HEK293 (cell line): ENCODE results near the gene TESK2.
"Not testable (repeated sequence)": the region's sequence is repeated elsewhere in the genome, so short reads cannot be mapped to it uniquely, and the experiment has no call there.

ENCODE experiments used
- CTCF ChIA-PET: fragments of 350-600 bp; formaldehyde crosslinking; extraction: SDS; loops from one replicate; lab custom pipeline; 2021; ENCODE audit warnings: antibody characterized with exemption; lab: Yijun Ruan, JAX
- POLR2A ChIA-PET: fragments of 300-600 bp; formaldehyde crosslinking; extraction: SDS; loops from one replicate; lab custom pipeline; 2020; ENCODE audit warnings: antibody characterized with exemption, inconsistent platforms; lab: Yijun Ruan, JAX
- H3K27ac ChIP-seq: fragments of 200-500 bp; sonication (Bioruptor generic); 2 replicates; pipeline ENCODE4 v1.5.1; 2014; ENCODE audit warnings: low read depth, low read length, control low read depth, inconsistent platforms; ENCODE audit errors: extremely low read depth
- H3K36me3 ChIP-seq, 2 experiments: fragments of 200-500 bp in 1 of 2; sonication (Bioruptor generic) in 1 of 2; 1 replicate in 1 of 2; 2 replicates in 1 of 2; pipeline ENCODE4 v1.5.1; 2014 to 2017; ENCODE audit warnings: inconsistent platforms in 2 of 2, low read length in 2 of 2; ENCODE audit not compliant: control insufficient read depth in 2 of 2, insufficient read depth in 1 of 2
- H3K4me1 ChIP-seq: fragments of 200-500 bp; sonication (Bioruptor generic); 2 replicates; pipeline ENCODE4 v1.5.1; 2014; ENCODE audit warnings: mild to moderate bottlenecking, low read length, inconsistent platforms; ENCODE audit not compliant: control insufficient read depth, insufficient read depth
- H3K4me3 ChIP-seq: 2 replicates; pipeline ENCODE4 v1.5.1; 2011; ENCODE audit warnings: low read depth, mild to moderate bottlenecking, control low read depth, low read length, moderate library complexity
- H3K9me3 ChIP-seq: fragments of 200-500 bp; sonication (Bioruptor generic); 2 replicates; pipeline ENCODE4 v1.5.1; 2014; ENCODE audit warnings: low read depth, low read length, inconsistent platforms; ENCODE audit not compliant: control insufficient read depth, insufficient read depth
- GLI2 ChIP-seq: fragments of 450-650 bp; formaldehyde crosslinking; IDR thresholded peaks from 2 replicates; pipeline ENCODE4; 2017; ENCODE audit warnings: missing biosample characterization, missing genetic modification characterization, low read depth, borderline replicate concordance
- KLF1 ChIP-seq: fragments of 450-650 bp; formaldehyde crosslinking; IDR thresholded peaks from 2 replicates; pipeline ENCODE4 v1.5.1; 2016; ENCODE audit warnings: missing biosample characterization, missing genetic modification characterization
- KLF9 ChIP-seq: fragments of 450-650 bp; formaldehyde crosslinking; IDR thresholded peaks from 2 replicates; pipeline ENCODE4 v1.5.1; 2016; ENCODE audit warnings: missing biosample characterization, missing genetic modification characterization, low read depth
- MYNN ChIP-seq: fragments of 450-650 bp; formaldehyde crosslinking; IDR thresholded peaks from 2 replicates; pipeline ENCODE4 v1.5.1; 2016; ENCODE audit warnings: missing biosample characterization, missing genetic modification characterization, borderline replicate concordance
- SCRT1 ChIP-seq: fragments of 450-650 bp; formaldehyde crosslinking; IDR thresholded peaks from 2 replicates; pipeline ENCODE4 v1.5.1; 2016; ENCODE audit warnings: missing biosample characterization, missing genetic modification characterization, borderline replicate concordance
- SCRT2 ChIP-seq: fragments of 450-650 bp; formaldehyde crosslinking; IDR thresholded peaks from 2 replicates; pipeline ENCODE4 v1.5.1; 2016; ENCODE audit warnings: missing biosample characterization, missing genetic modification characterization
- SP2 ChIP-seq: fragments of 450-650 bp; formaldehyde crosslinking; IDR thresholded peaks from 2 replicates; pipeline ENCODE4 v1.5.1; 2016; ENCODE audit warnings: missing biosample characterization, missing genetic modification characterization
- TRIM28 ChIP-seq: IDR thresholded peaks from 2 replicates; pipeline ENCODE4 v1.6.1; 2011; ENCODE audit warnings: low read length, control low read depth, borderline replicate concordance
- ZNF10 ChIP-seq: fragments of 450-650 bp; formaldehyde crosslinking; IDR thresholded peaks from 2 replicates; pipeline ENCODE4 v1.5.1; 2017; ENCODE audit warnings: missing biosample characterization, missing genetic modification characterization
- ZNF114 ChIP-seq: fragments of 450-650 bp; formaldehyde crosslinking; IDR thresholded peaks from 2 replicates; pipeline ENCODE4 v1.5.0; 2017; ENCODE audit warnings: missing biosample characterization, missing genetic modification characterization
- ZNF133 ChIP-seq: fragments of 450-650 bp; formaldehyde crosslinking; IDR thresholded peaks from 2 replicates; pipeline ENCODE4 v1.5.1; 2016; ENCODE audit warnings: missing biosample characterization, missing genetic modification characterization
- ZNF19 ChIP-seq: fragments of 450-650 bp; formaldehyde crosslinking; IDR thresholded peaks from 2 replicates; pipeline ENCODE4; 2016; ENCODE audit warnings: missing biosample characterization, missing genetic modification characterization, low read depth
- ZNF223 ChIP-seq: fragments of 450-650 bp; formaldehyde crosslinking; IDR thresholded peaks from 2 replicates; pipeline ENCODE4 v1.5.1; 2016; ENCODE audit warnings: missing biosample characterization, missing genetic modification characterization
- ZNF23 ChIP-seq: fragments of 450-650 bp; formaldehyde crosslinking; IDR thresholded peaks from 2 replicates; pipeline ENCODE4 v1.5.1; 2016; ENCODE audit warnings: missing biosample characterization, missing genetic modification characterization, borderline replicate concordance
- ZNF239 ChIP-seq: fragments of 450-650 bp; formaldehyde crosslinking; IDR thresholded peaks from 2 replicates; pipeline ENCODE4 v1.5.1; 2016; ENCODE audit warnings: missing biosample characterization, missing genetic modification characterization
- ZNF335 ChIP-seq: fragments of 450-650 bp; formaldehyde crosslinking; conservative IDR thresholded peaks from 2 replicates; pipeline ENCODE4 v1.5.1; 2016; ENCODE audit warnings: missing biosample characterization, missing genetic modification characterization
- ZNF529 ChIP-seq: fragments of 450-650 bp; formaldehyde crosslinking; IDR thresholded peaks from 2 replicates; pipeline ENCODE4 v1.5.1; 2017; ENCODE audit warnings: missing genetic modification characterization, missing biosample characterization; ENCODE audit not compliant: insufficient replicate concordance
- ZNF548 ChIP-seq: fragments of 450-650 bp; formaldehyde crosslinking; IDR thresholded peaks from 2 replicates; pipeline ENCODE4 v1.5.1; 2016; ENCODE audit warnings: missing biosample characterization, missing genetic modification characterization
- ZNF654 ChIP-seq: fragments of 450-650 bp; formaldehyde crosslinking; IDR thresholded peaks from 2 replicates; pipeline ENCODE4 v1.5.1; 2016; ENCODE audit warnings: low read depth, missing biosample characterization, missing genetic modification characterization
- ZNF660 ChIP-seq: fragments of 450-650 bp; IDR thresholded peaks from 2 replicates; pipeline ENCODE4 v1.5.1; 2018; ENCODE audit warnings: missing biosample characterization, mild to moderate bottlenecking, missing genetic modification characterization
- ZNF707 ChIP-seq: fragments of 450-650 bp; formaldehyde crosslinking; IDR thresholded peaks from 2 replicates; pipeline ENCODE4 v1.5.1; 2016; ENCODE audit warnings: missing biosample characterization, missing genetic modification characterization
- ZNF791 ChIP-seq: fragments of 450-650 bp; formaldehyde crosslinking; IDR thresholded peaks from 2 replicates; pipeline ENCODE4 v1.5.1; 2016; ENCODE audit warnings: missing biosample characterization, missing genetic modification characterization
- TF ChIP-seq, protein P1 (sequence below): fragments of 450-650 bp; formaldehyde crosslinking; IDR thresholded peaks from 2 replicates; pipeline ENCODE4 v1.5.1; 2016; ENCODE audit warnings: missing biosample characterization, missing genetic modification characterization, low read depth
- TF ChIP-seq, protein P2 (sequence below): fragments of 450-650 bp; formaldehyde crosslinking; IDR thresholded peaks from 2 replicates; pipeline ENCODE4 v1.5.1; 2016; ENCODE audit warnings: missing biosample characterization, missing genetic modification characterization

TESK2 gene

GRCh38 chr1:45364294-45364693 is 126.7 kb downstream of the TESK2 start:
- POLR2A ChIA-PET, result interaction anchor here (0.5 kb wide), 1 partner anchor 12 kb away, joined by 6 read pairs; no protein-coding TSS in a partner anchor
- Histone ChIP-seq H3K27ac (no peak overlapping the region), H3K9me3 (no peaks in the 10 kb centered on the region), H3K36me3 (no peaks in the 10 kb centered on the region), H3K4me1 (no peaks in the 10 kb centered on the region), H3K4me3 (no peak overlapping the region)
- no peak for TF ChIP-seq ZNF223 (tag by site-specific recombination)
- TF ChIP-seq ZNF548 (tag by site-specific recombination), result peak; percentile 94
- CTCF ChIA-PET, result interaction anchor here (0.6 to 11.2 kb wide), 2 partner anchors 128 to 346 kb away, joined by 3 to 157 read pairs; partner anchors contain the start of gene TESK2

- POLR2A ChIA-PET, result interaction anchor here (0.6 to 1.2 kb wide), 3 partner anchors 130 to 286 kb away, joined by 3 to 4 read pairs (median 4); partner anchors contain the start of genes PRDX1 and TESK2
Measured at GRCh38 chr1:45360981-45361380, 130.0 kb downstream of the TESK2 start.

DNA sequence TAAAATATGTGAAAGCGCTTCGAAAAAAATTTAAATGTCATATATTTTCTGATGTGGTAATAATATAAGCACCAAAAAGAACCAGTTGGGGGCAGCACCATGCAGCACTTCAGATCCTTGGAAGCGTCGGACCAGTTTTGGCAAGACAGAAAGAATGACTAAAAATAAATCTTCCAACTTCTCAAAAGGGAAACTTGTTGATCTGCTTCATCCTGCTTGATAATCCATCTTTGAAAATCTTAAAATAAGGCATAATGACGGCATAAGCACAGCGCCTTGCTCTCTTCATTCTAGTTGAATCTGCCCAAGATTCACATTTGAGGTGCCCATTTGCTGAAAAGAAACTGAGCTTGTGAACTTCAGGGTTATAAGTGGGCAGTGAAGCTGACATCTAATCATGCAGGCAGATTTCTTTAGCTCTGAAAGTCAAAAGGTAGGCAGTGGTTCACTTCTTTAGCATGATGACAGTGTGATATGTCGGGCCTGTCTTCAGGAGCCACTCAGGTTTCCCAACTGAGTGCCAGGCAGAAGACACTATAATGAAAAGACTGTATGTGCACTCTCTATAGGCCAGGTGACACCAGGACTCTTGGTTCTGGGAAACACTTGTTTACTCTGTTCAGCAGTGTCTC is 131.0 kb downstream of the TESK2 start:
- CTCF ChIA-PET, result interaction anchor here (0.6 to 11.2 kb wide), 24 partner anchors 9 to 751 kb away, joined by 3 to 157 read pairs (median 4); partner anchors contain the start of genes CCDC163, MMACHC and TESK2
- Histone ChIP-seq H3K27ac (no peak overlapping the region), H3K36me3 (no peaks in the 10 kb centered on the region), H3K9me3 (no peaks in the 10 kb centered on the region), H3K4me3 (no peak overlapping the region), H3K4me1 (peaks cover 7% of the 10 kb centered on the region; the same call in 1 of the 2 replicates)
- POLR2A ChIA-PET, result interaction anchor here (0.6 to 1.1 kb wide), 2 partner anchors 131 to 173 kb away, joined by 3 to 4 read pairs; partner anchors contain the start of gene TESK2
- TF ChIP-seq ZNF239 (tag by site-specific recombination) (no peak), MYNN (no peak), ZNF791 (no peak), SCRT2 (tag by site-specific recombination) (peak; percentile 93), ZNF133 (tag by site-specific recombination) (no peak), ZNF114 (tag by site-specific recombination) (no peak), ZNF654 (tag by site-specific recombination) (peak; percentile 87), KLF9 (tag by site-specific recombination) (no peak), GLI2 (tag by site-specific recombination) (no peak), ZNF23 (tag by site-specific recombination) (no peak), ZNF529 (tag by site-specific recombination) (no peak), SCRT1 (tag by site-specific recombination) (0 out of 2 replicates have a peak, but pooled peaks have one; percentile 44), ZNF660 (tag by site-specific recombination) (no peak), ZNF335 (peak; percentile 39; the same call in 1 of the 2 replicates), ZNF19 (tag by site-specific recombination) (no peak), TRIM28 (no peak), SP2 (no peak), ZNF10 (tag by site-specific recombination) (no peak), ZNF707 (tag by site-specific recombination) (no peak)
- TF ChIP-seq, protein P1, sequence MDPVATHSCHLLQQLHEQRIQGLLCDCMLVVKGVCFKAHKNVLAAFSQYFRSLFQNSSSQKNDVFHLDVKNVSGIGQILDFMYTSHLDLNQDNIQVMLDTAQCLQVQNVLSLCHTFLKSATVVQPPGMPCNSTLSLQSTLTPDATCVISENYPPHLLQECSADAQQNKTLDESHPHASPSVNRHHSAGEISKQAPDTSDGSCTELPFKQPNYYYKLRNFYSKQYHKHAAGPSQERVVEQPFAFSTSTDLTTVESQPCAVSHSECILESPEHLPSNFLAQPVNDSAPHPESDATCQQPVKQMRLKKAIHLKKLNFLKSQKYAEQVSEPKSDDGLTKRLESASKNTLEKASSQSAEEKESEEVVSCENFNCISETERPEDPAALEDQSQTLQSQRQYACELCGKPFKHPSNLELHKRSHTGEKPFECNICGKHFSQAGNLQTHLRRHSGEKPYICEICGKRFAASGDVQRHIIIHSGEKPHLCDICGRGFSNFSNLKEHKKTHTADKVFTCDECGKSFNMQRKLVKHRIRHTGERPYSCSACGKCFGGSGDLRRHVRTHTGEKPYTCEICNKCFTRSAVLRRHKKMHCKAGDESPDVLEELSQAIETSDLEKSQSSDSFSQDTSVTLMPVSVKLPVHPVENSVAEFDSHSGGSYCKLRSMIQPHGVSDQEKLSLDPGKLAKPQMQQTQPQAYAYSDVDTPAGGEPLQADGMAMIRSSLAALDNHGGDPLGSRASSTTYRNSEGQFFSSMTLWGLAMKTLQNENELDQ (tag by site-specific recombination), result no peak

More at GRCh38 chr1:45360981-45361380, 130.0 kb downstream of the TESK2 start:
- not testable (repeated sequence) for H3K9me3 ChIP-seq, H3K4me3 ChIP-seq
- TF ChIP-seq, protein P2, sequence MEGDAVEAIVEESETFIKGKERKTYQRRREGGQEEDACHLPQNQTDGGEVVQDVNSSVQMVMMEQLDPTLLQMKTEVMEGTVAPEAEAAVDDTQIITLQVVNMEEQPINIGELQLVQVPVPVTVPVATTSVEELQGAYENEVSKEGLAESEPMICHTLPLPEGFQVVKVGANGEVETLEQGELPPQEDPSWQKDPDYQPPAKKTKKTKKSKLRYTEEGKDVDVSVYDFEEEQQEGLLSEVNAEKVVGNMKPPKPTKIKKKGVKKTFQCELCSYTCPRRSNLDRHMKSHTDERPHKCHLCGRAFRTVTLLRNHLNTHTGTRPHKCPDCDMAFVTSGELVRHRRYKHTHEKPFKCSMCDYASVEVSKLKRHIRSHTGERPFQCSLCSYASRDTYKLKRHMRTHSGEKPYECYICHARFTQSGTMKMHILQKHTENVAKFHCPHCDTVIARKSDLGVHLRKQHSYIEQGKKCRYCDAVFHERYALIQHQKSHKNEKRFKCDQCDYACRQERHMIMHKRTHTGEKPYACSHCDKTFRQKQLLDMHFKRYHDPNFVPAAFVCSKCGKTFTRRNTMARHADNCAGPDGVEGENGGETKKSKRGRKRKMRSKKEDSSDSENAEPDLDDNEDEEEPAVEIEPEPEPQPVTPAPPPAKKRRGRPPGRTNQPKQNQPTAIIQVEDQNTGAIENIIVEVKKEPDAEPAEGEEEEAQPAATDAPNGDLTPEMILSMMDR (tag by site-specific recombination), result 0 out of 2 replicates have a peak, but pooled peaks have one; percentile 5
- peak; percentile 74 for TF ChIP-seq KLF1 (tag by site-specific recombination)
- TF ChIP-seq, all 188 proteins: peak for 2; not testable (repeated sequence) for 186
- H3K4me1 ChIP-seq, H3K36me3 ChIP-seq, H3K27ac ChIP-seq: not testable (repeated sequence)
- CTCF ChIA-PET, result interaction anchor here (0.7 to 11.2 kb wide), 10 partner anchors 9 to 523 kb away, joined by 3 to 157 read pairs (median 4); partner anchors contain the start of genes CCDC163, MMACHC and TESK2
